Endodermal cell (in vitro differentiated cells): Measurements from ENCODE around the gene DSTN. TPM values are rescaled to one million over a fixed set of nuclear protein-coding genes. Genes with fewer than 3 reads are reported as not detected.
A peak's percentile ranks its signal among the peaks of the same experiment; 100 is the strongest.

Experiments used
- DNase-seq: peaks from one replicate; pipeline ENCODE4 v3.0.0-alpha.2; 2017
- H3K27ac ChIP-seq: 2 replicates; pipeline ENCODE4 v1.5.1; 2013; ENCODE audit warnings: mild to moderate bottlenecking, low read depth, low read length, moderate library complexity
- H3K27me3 ChIP-seq: 2 replicates; pipeline ENCODE4 v1.6.1; 2013; ENCODE audit warnings: mild to moderate bottlenecking, low read length, moderate library complexity; ENCODE audit not compliant: insufficient read depth, control insufficient read depth, poor library complexity, severe bottlenecking
- H3K36me3 ChIP-seq: 2 replicates; pipeline ENCODE4 v1.7.0; 2013; ENCODE audit warnings: mild to moderate bottlenecking, low read length, moderate library complexity; ENCODE audit not compliant: control insufficient read depth, insufficient read depth
- H3K4me1 ChIP-seq: one replicate; pipeline ENCODE4 v1.7.0; 2013; ENCODE audit warnings: low read length; ENCODE audit not compliant: control insufficient read depth, insufficient read depth
- H3K4me3 ChIP-seq: 2 replicates; pipeline ENCODE4 v1.5.1; 2013; ENCODE audit warnings: mild to moderate bottlenecking, low read length, moderate library complexity
- H3K9ac ChIP-seq: 2 replicates; pipeline ENCODE4 v1.6.1; 2013; ENCODE audit warnings: mild to moderate bottlenecking, low read length, moderate library complexity; ENCODE audit not compliant: poor library complexity, severe bottlenecking; ENCODE audit errors: extremely low read depth
- H3K9me3 ChIP-seq: 2 replicates; pipeline ENCODE4 v1.6.1; 2013; ENCODE audit warnings: mild to moderate bottlenecking, low read length, moderate library complexity; ENCODE audit not compliant: control insufficient read depth
- H3K27ac Mint-ChIP-seq: 2 replicates; pipeline ENCODE4 v1.8.0; 2020; ENCODE audit warnings: mixed read lengths
- H3K27me3 Mint-ChIP-seq: 2 replicates; pipeline ENCODE4 v1.8.0; 2021; ENCODE audit warnings: mild to moderate bottlenecking, mixed read lengths; ENCODE audit not compliant: insufficient read depth
- H3K36me3 Mint-ChIP-seq: 2 replicates; pipeline ENCODE4 v1.8.0; 2020; ENCODE audit warnings: low read depth, mixed read lengths
- H3K4me1 Mint-ChIP-seq: 2 replicates; pipeline ENCODE4 v1.8.0; 2020; ENCODE audit warnings: mixed read lengths
- H3K4me3 Mint-ChIP-seq: 2 replicates; pipeline ENCODE4 v1.8.0; 2020; ENCODE audit warnings: mild to moderate bottlenecking, moderate library complexity, mixed read lengths
- H3K9me3 Mint-ChIP-seq: 2 replicates; pipeline ENCODE4 v1.8.0; 2020; ENCODE audit warnings: mild to moderate bottlenecking, mixed read lengths
- WGBS, 2 experiments: methylation state at CpG; one replicate each; pipeline versions ENCODE4 v1.1.5 to v1.1.7; 2013; ENCODE audit warnings: missing lambda C conversion rate in 2 of 2, mixed read lengths in 1 of 2; ENCODE audit not compliant: insufficient coverage in 1 of 2, insufficient read length in 1 of 2; 5-methylcytosine and 5-hydroxymethylcytosine counted together
- total RNA-seq, 2 donors: library from RNA; stranded (reverse); fragmentation: NEBNext Ultra II Directional in 1 of 2; extraction: Animal tissue kit (Norgen Biotek cat#: 25700) in 1 of 2; gene quantifications; 2 replicates in 1 of 2; 3 replicates in 1 of 2; pipeline ENCODE4 v1.2.1, GENCODE V29; 2021
- TF ChIP-seq, protein P1 (sequence below): fragments of 200-600 bp; sonication (generic); conservative IDR thresholded peaks from 2 replicates; pipeline ENCODE4 v1.5.0; 2021; ENCODE audit warnings: antibody characterized with exemption, mild to moderate bottlenecking

Gene DSTN
- total RNA-seq, 2 donors from 2014 or later, result 196 to 204 TPM

- Mint-ChIP-seq H3K4me3 (no peak overlapping the region), H3K4me1 (no peaks in the 10 kb centered on the region), H3K27me3 (no peaks in the 10 kb centered on the region), H3K36me3 (peaks cover 75% of the 10 kb centered on the region), H3K27ac (peak overlapping the region; percentile 39), H3K9me3 (no peaks in the 10 kb centered on the region)
- H3K27ac ChIP-seq, result no peak overlapping the region
- no peaks in the 10 kb centered on the region for H3K9me3 ChIP-seq
- H3K9ac ChIP-seq, result no peak overlapping the region
- TF ChIP-seq, protein P1, sequence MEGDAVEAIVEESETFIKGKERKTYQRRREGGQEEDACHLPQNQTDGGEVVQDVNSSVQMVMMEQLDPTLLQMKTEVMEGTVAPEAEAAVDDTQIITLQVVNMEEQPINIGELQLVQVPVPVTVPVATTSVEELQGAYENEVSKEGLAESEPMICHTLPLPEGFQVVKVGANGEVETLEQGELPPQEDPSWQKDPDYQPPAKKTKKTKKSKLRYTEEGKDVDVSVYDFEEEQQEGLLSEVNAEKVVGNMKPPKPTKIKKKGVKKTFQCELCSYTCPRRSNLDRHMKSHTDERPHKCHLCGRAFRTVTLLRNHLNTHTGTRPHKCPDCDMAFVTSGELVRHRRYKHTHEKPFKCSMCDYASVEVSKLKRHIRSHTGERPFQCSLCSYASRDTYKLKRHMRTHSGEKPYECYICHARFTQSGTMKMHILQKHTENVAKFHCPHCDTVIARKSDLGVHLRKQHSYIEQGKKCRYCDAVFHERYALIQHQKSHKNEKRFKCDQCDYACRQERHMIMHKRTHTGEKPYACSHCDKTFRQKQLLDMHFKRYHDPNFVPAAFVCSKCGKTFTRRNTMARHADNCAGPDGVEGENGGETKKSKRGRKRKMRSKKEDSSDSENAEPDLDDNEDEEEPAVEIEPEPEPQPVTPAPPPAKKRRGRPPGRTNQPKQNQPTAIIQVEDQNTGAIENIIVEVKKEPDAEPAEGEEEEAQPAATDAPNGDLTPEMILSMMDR, result no peak
- H3K4me1 ChIP-seq, result no peaks in the 10 kb centered on the region
- H3K36me3 ChIP-seq, result peaks cover 96% of the 10 kb centered on the region
- H3K4me3 ChIP-seq, result no peak overlapping the region
- H3K27me3 ChIP-seq, result no peaks in the 10 kb centered on the region
- WGBS, 2 experiments, result 94% methylated on average over 14 to 21 of the region's 21 CpGs
- DNase-seq, result no peak
These were observed 59.8 kb downstream of the DSTN start for GRCh38 chr20:17629678-17630089.

GRCh38 chr20:17630151-17630805, 60.4 kb downstream of the DSTN start:
- Histone ChIP-seq H3K9ac (no peak overlapping the region), H3K27ac (no peak overlapping the region), H3K4me1 (no peaks in the 10 kb centered on the region), H3K27me3 (no peaks in the 10 kb centered on the region), H3K4me3 (no peak overlapping the region), H3K36me3 (peaks cover 95% of the 10 kb centered on the region), H3K9me3 (no peaks in the 10 kb centered on the region)
- Mint-ChIP-seq H3K27ac (peak overlapping the region; percentile 70), H3K27me3 (no peaks in the 10 kb centered on the region), H3K4me1 (no peaks in the 10 kb centered on the region), H3K9me3 (no peaks in the 10 kb centered on the region), H3K36me3 (peaks cover 77% of the 10 kb centered on the region), H3K4me3 (no peak overlapping the region)
- no peak for DNase-seq
- WGBS, 2 experiments, result 90 to 94% methylated on average over 8 to 11 of the region's 11 CpGs
- TF ChIP-seq, protein P1, result no peak

GRCh38 chr20:17630806-17631195, 60.9 kb downstream of the DSTN start:
- Histone ChIP-seq H3K9ac (no peak overlapping the region), H3K9me3 (no peaks in the 10 kb centered on the region), H3K4me1 (no peaks in the 10 kb centered on the region), H3K4me3 (no peak overlapping the region), H3K36me3 (peaks cover 92% of the 10 kb centered on the region), H3K27me3 (no peaks in the 10 kb centered on the region), H3K27ac (no peak overlapping the region)
- peaks cover 77% of the 10 kb centered on the region for H3K36me3 Mint-ChIP-seq
- no peaks in the 10 kb centered on the region for H3K4me1 Mint-ChIP-seq
- no peaks in the 10 kb centered on the region for H3K27me3 Mint-ChIP-seq
- no peaks in the 10 kb centered on the region for H3K9me3 Mint-ChIP-seq
- no peak overlapping the region for H3K27ac Mint-ChIP-seq
- 91 to 93% methylated on average over 4 to 6 of the region's 6 CpGs for WGBS, 2 experiments
- DNase-seq, result no peak
- TF ChIP-seq, protein P1, result no peak
- H3K4me3 Mint-ChIP-seq, result no peak overlapping the region
